DND-41 (cell line): Measurements from ENCODE around the gene GCFC2.

Experiments used
- CTCF ChIP-seq: IDR thresholded peaks from 2 replicates; pipeline ENCODE4 v1.5.1; 2012; ENCODE audit warnings: borderline replicate concordance, low read length, moderate library complexity, mild to moderate bottlenecking; ENCODE audit not compliant: poor library complexity, severe bottlenecking; ENCODE audit errors: extremely low read depth
- EZH2 ChIP-seq: IDR thresholded peaks from 3 replicates; pipeline ENCODE4 v1.6.1; 2012; ENCODE audit warnings: borderline replicate concordance, low read depth, mild to moderate bottlenecking, moderate library complexity, low read length, inconsistent platforms; ENCODE audit not compliant: severe bottlenecking

GRCh38 chr2:75643980-75644379 is 66.7 kb downstream of the GCFC2 start:
- no peak for TF ChIP-seq CTCF
- TF ChIP-seq EZH2, result no peak
